Dendritic cell treated with granulocyte-macrophage colony-stimulating factor and Interleukin-4, amounts not matched to agents 40 ng/mL and 50 ng/mL, for 4 days (primary cell): ENCODE data around the gene SPATA3.

Experiments
- H3K27ac Mint-ChIP-seq: one replicate; pipeline ENCODE4 v1.8.0; 2022; ENCODE audit warnings: mild to moderate bottlenecking, mixed read lengths
- H3K27me3 Mint-ChIP-seq: one replicate; pipeline ENCODE4 v1.8.0; 2022; ENCODE audit warnings: mild to moderate bottlenecking, mixed read lengths
- H3K36me3 Mint-ChIP-seq: one replicate; pipeline ENCODE4 v1.8.0; 2022; ENCODE audit warnings: low read depth, mixed read lengths
- H3K4me1 Mint-ChIP-seq: one replicate; pipeline ENCODE4 v1.8.0; 2022; ENCODE audit warnings: low read depth, mixed read lengths
- H3K4me3 Mint-ChIP-seq: one replicate; pipeline ENCODE4 v1.8.0; 2022; ENCODE audit warnings: mild to moderate bottlenecking, moderate library complexity, mixed read lengths
- H3K9me3 Mint-ChIP-seq: one replicate; pipeline ENCODE4 v1.8.0; 2022; ENCODE audit warnings: mixed read lengths
- intact Hi-C: fragments of 100-400 bp; cut with micrococcal nuclease; formaldehyde crosslinking; loops from one replicate; pipeline ENCODE4 v1.15.0; 2022

The SPATA3 gene

DNA sequence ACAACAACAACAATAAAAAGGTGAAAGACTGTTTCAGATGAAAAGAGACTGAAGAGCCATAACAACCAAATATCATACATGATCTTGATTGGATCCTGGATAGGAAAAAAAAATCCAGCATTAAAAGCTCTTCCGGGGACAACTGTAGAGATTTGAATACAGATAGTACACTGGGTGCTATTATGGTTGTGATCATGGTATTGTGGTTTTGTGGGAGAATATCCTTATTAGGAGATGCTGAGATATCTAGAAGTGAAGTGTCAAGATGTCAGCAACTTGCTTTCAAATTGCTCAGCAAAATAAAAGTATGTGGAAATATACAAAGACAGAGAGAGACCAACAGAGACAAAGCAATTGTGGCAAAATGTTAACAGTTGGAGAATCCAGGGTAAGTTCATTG lies 15.5 kb upstream of the SPATA3 start:
- Mint-ChIP-seq H3K4me3 (no peak overlapping the region), H3K36me3 (no peaks in the 10 kb centered on the region), H3K27ac (peak overlapping the region; percentile 16), H3K27me3 (peaks cover 12% of the 10 kb centered on the region), H3K4me1 (peaks cover 29% of the 10 kb centered on the region), H3K9me3 (no peaks in the 10 kb centered on the region)
- intact Hi-C loops: no loop called here

DNA sequence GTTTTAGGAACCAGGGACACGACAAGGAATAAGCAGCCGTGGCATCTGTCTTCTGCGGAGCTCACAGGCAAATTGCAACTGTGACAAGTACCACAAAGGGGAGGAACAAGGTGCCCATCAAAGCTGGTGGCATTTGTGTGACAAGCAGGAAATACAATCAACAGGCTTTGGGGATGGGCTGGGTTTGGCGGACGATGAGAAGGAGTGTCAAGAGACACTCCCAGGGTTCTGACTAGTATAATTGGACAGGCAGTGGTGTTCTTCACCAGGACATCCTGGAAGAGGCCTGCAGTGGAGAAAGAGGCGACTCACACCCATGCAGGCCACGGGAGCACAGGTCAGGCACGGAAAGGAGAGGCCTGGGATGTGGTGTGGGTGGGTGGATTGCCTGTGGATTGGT lies 14.2 kb upstream of the SPATA3 start:
- intact Hi-C loops: no loop called here
- Mint-ChIP-seq H3K27me3 (peaks cover 11% of the 10 kb centered on the region), H3K27ac (no peak overlapping the region), H3K9me3 (no peaks in the 10 kb centered on the region), H3K36me3 (no peaks in the 10 kb centered on the region), H3K4me3 (no peak overlapping the region), H3K4me1 (peaks cover 40% of the 10 kb centered on the region)

DNA sequence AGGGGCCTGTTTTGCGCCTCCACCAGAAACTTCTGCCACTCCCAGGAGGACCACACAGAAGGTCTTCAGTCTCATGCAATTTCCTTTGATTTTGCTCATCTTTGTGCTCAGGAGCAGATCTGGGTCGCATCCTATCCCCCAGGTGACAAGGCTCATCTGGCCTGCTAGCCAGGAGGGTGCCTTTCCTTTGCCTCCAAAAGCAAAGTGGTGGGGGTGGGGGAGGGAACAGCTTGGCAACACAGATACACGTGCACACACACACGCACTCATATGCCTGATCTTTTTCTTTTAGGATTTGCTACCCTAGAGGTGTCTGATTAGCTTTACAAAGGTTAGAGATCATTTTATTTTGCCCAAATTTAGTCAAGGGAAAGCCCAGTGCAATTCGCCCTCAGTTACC lies 13.8 kb upstream of the SPATA3 start:
- Mint-ChIP-seq H3K9me3 (no peaks in the 10 kb centered on the region), H3K36me3 (no peaks in the 10 kb centered on the region), H3K27ac (no peak overlapping the region), H3K4me3 (no peak overlapping the region), H3K27me3 (peaks cover 15% of the 10 kb centered on the region), H3K4me1 (peaks cover 40% of the 10 kb centered on the region)
- intact Hi-C loops: no loop called here

DNA sequence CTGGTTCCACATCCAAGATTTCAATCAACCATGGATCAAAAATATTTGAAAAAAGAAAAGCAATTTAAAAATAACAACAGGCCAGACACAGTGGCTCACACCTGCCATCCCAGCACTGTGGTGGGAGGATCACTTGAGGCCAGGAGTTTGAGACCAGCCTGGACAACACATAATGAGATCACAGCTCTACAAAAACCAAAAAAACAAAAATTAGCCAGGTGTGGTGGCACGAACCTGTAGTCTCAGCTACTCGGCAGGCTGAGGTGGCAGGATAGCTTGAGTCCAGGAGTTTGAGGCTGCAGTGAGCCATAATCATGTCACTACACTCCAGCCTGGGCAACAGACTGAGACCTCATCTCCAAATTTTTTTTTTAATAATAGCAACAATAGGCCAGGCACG lies 13.4 kb upstream of the SPATA3 start:
- no peak overlapping the region for H3K27ac Mint-ChIP-seq
- intact Hi-C loops: no loop called here
- no peaks in the 10 kb centered on the region for H3K9me3 Mint-ChIP-seq
- H3K27me3 Mint-ChIP-seq: peaks cover 12% of the 10 kb centered on the region
- H3K4me3 Mint-ChIP-seq: no peak overlapping the region
- no peaks in the 10 kb centered on the region for H3K36me3 Mint-ChIP-seq
- H3K4me1 Mint-ChIP-seq: peaks cover 36% of the 10 kb centered on the region

DNA sequence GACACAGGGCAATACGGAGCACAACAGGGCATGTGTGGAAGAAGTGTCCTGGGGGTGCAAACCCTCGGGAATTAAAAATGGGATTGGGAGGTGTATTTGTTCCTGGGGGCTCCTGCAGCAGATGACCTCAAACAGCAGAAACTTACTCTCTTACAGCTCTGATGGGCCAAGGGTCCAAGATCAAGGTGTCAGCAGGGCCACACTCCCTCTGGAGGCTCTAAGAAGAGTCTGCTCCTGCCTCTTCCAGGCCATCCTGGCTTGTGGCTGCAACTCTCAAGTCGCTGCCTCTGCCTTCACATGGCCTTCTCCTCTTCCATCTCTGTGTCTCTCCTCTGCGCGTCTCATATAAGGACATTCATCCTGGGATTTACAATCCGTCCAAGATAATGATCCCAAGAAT lies 12.4 kb upstream of the SPATA3 start:
- Mint-ChIP-seq H3K4me1 (peaks cover 36% of the 10 kb centered on the region), H3K4me3 (no peak overlapping the region), H3K36me3 (no peaks in the 10 kb centered on the region), H3K27ac (no peak overlapping the region), H3K9me3 (no peaks in the 10 kb centered on the region), H3K27me3 (peaks cover 17% of the 10 kb centered on the region)
- intact Hi-C loops: no loop called here

DNA sequence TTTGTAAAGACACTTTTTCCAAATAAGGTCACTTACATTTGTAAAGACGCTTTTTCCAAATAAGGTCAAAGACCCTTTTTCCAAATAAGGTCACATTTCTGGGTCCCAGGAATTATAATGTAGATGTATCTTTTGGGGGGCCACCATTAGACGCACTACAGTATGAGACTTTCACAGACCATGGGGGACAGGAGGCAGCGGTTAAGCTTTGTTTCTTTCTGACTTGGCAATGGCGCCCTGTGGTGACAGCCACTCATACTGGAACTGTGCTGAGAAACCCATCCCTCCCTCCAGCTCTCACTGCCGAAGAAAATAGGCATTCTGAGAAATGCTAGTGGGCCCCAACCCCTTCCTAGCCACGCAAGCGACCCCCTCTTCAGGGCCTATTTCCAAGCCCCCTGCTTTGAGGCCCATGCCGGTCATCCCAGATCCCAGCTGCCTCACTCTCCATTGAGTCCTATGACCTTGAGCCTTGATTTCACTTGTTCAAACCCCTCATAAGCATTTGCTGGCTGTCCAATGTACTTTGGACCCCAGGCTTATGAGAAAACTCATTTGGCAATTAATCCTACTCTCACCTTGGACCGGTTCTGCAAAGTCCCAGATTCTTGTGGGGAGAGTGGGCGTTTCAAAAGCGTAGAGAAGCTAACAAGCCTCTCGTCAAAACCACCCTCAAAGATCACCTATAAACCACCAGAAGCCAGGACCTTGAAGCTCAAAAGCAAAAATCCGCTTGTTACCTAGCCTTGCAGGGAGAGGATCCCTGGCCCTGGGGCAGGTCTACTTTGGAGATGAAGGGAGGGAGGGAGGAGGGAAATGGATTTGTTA lies 11.3 kb upstream of the SPATA3 start:
- intact Hi-C loops: loop anchor here (5.0 kb wide), 3 partner anchors 37 to 162 kb away; no protein-coding TSS in a partner anchor
- H3K27me3 Mint-ChIP-seq: peaks cover 18% of the 10 kb centered on the region
- H3K4me3 Mint-ChIP-seq: no peak overlapping the region
- peaks cover 30% of the 10 kb centered on the region for H3K4me1 Mint-ChIP-seq
- no peaks in the 10 kb centered on the region for H3K36me3 Mint-ChIP-seq
- no peak overlapping the region for H3K27ac Mint-ChIP-seq
- H3K9me3 Mint-ChIP-seq: no peaks in the 10 kb centered on the region

DNA sequence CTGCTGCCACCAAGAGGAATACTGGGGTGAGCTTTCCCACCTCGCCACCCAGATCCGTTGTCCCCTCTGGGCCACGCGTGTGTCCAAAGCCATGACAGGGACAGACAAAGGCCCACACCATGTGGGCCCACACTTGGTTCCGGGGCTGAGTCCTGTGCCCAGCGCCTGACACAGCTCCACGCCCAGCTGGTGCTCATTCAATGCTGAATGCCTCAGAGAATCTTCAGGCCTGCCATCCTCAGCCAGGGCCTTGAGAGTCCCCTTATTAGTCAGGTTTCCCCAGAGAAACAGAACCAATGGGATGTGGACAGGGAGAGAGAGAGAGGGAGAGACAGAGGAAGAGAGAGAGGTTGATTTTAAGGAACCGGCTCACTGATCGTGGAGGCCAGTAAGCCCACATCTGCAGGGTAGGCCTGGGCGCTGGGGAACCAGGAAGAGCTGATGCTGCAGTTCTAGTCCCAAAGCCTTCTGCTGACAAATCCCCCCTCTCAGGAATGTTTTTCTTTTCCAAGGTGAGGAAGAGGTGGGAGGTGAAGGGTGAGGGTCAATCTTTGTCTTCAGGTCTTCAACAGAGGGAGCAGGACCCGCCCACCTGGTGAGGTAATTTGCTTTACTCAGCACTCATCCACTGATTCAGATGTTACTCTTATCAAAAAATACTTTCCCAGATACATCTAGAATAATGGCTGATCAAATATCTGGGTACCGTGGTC lies 10.2 kb upstream of the SPATA3 start:
- H3K36me3 Mint-ChIP-seq: no peaks in the 10 kb centered on the region
- intact Hi-C loops: loop anchor here (5.0 kb wide), 3 partner anchors 38 to 163 kb away; no protein-coding TSS in a partner anchor
- H3K4me1 Mint-ChIP-seq: peaks cover 24% of the 10 kb centered on the region
- no peak overlapping the region for H3K4me3 Mint-ChIP-seq
- H3K9me3 Mint-ChIP-seq: no peaks in the 10 kb centered on the region
- peak overlapping the region; percentile 81 for H3K27ac Mint-ChIP-seq
- H3K27me3 Mint-ChIP-seq: peaks cover 26% of the 10 kb centered on the region

DNA sequence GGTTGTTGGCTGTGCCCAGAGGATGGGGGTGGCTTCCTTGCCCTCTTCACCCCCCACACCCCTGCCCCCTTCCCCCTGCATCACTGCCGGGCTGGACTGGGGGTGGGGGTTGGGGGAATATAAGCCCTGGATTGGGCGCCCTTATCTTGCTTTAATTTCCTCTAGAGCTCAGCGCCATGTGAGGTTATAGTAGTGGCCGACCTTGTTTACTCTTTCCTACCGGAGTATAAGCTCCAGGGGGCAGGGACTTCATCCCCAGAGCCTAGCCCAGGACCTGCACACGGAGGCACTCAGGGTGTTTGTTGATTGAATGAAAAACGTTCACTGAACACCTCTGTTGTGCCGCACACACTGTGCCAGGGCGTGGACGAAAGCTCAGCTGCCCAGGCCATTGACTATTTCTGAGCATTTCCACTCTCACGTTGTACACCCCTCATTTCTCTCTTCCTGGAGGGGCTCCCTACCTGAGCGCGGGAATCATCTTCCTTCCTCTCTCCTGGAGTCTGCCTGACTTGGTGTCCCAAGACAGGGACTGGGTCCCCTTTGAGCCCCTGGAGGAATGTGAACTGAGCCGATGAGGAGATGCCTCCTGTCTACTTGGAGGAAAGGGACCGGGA lies 9.3 kb upstream of the SPATA3 start:
- Mint-ChIP-seq H3K9me3 (no peaks in the 10 kb centered on the region), H3K4me3 (peak overlapping the region; percentile 45), H3K27me3 (peaks cover 35% of the 10 kb centered on the region), H3K4me1 (peaks cover 21% of the 10 kb centered on the region), H3K36me3 (no peaks in the 10 kb centered on the region), H3K27ac (peak overlapping the region; percentile 81)
- intact Hi-C loops: loop anchor here (1.0 to 5.0 kb wide), 4 partner anchors 39 to 164 kb away; no protein-coding TSS in a partner anchor

DNA sequence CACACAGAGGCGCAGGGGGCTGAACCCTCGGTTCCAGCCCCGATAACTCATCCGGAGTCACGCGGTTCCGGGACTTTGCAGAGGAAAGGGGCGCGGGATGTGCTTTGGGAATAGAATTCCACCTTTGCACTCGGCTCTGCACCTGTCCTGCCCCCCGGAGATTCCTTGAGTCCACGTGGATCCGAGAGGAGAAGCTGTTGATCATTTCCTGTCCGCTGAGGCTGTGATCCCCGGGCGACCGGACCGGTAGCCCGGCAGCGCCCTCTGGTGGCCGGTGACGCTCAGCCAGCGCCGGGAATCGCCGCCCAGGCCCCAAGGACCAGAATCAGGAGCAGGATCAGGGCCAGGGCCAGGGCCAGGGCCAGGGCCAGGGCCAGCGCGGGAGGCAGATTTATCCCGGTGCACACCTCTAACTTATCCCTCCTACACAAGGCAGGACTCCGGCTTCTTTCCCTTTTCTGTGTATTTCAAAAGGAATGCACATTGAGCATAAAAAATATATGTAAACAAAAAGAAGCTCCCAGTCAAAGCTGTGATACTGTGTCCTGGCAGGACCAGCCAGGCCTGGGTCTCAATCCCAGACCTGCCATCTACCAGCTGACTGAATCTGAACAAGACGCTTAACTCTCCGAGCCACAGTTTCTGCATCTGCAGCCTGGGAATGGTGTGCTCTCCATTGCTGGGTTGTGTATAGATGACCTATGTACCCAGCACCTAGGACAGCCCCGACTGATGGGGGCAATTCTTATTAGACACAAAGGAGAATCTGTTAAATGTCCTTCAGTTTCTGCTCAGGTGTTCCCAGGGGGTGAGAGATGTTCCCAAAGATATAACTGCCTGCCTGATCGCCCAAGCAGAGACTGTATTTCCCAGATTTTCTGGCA lies 8.5 kb upstream of the SPATA3 start:
- peaks cover 41% of the 10 kb centered on the region for H3K27me3 Mint-ChIP-seq
- H3K4me1 Mint-ChIP-seq: peaks cover 21% of the 10 kb centered on the region
- no peaks in the 10 kb centered on the region for H3K9me3 Mint-ChIP-seq
- no peaks in the 10 kb centered on the region for H3K36me3 Mint-ChIP-seq
- peak overlapping the region; percentile 45 for H3K4me3 Mint-ChIP-seq
- no peak overlapping the region for H3K27ac Mint-ChIP-seq
- intact Hi-C loops: loop anchor here (1.0 to 5.0 kb wide), 4 partner anchors 40 to 165 kb away; no protein-coding TSS in a partner anchor

DNA sequence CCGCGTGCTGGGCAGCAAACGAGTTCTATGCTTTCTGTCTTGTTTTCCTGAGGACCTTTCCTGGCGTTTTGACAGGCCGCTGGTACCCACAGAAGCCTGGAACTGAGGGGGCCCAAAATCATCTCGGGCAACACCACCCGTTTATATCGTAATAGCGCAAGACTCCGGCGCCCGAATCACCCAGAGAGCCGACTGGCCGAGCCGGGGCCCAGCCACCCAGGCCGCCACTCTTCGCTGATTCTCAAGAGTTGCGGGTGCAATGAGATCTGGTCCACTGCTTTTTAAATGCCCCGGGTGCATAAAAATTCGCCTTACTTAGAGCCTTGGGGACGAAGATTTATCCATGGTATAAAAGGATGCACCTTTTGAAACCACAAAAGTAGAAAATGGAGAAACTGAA lies 6.2 kb upstream of the SPATA3 start:
- intact Hi-C loops: loop anchor here (5.0 kb wide), 3 partner anchors 42 to 167 kb away; no protein-coding TSS in a partner anchor
- Mint-ChIP-seq H3K4me3 (no peak overlapping the region), H3K27me3 (peaks cover 49% of the 10 kb centered on the region)

DNA sequence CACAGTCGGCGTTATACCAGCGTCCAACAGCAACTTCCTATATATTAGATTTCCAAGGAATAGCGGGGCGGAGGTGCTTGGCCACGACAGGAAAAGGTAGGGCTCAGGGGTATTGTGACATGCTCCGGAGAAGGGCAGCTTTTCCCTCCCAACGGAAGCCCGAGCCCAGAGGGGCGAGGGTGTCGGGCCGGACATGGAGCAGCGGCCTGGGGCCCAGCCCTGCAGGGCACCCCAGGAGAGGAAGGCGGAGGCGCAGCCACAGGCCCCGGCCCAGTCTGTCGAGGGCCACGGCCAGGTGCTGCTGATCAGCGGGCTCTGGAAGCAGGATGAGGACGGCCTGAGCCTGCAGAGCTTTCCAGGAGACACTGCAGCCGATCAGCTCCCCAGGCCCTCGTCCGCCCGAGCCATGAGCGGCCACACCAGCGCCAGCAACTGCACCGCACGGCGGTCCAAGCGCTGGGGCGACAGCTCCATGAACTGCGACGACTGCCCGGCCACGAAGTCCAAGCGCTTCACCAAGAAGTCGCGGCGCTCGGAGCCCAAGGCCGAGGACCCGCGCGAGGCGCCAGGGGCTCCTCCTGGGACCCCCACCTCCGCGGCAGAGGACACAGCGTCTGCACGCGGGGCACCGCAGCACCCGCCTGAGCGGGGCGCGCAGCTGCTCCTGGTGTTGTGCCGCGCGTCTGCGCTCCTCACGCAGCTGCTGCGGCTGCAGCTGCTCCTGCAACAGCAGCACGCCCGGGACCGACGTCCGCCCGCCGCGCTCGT lies 5.6 kb upstream of the SPATA3 start:
- no peaks in the 10 kb centered on the region for H3K36me3 Mint-ChIP-seq
- no peak overlapping the region for H3K27ac Mint-ChIP-seq
- H3K4me3 Mint-ChIP-seq: no peak overlapping the region
- peaks cover 54% of the 10 kb centered on the region for H3K27me3 Mint-ChIP-seq
- intact Hi-C loops: no loop called here
- no peaks in the 10 kb centered on the region for H3K9me3 Mint-ChIP-seq
- H3K4me1 Mint-ChIP-seq: peaks cover 18% of the 10 kb centered on the region

More for the DNA sequence above, 6.2 kb upstream of the SPATA3 start:
- Mint-ChIP-seq H3K36me3 (no peaks in the 10 kb centered on the region), H3K4me1 (peaks cover 21% of the 10 kb centered on the region), H3K27ac (no peak overlapping the region), H3K9me3 (no peaks in the 10 kb centered on the region)

DNA sequence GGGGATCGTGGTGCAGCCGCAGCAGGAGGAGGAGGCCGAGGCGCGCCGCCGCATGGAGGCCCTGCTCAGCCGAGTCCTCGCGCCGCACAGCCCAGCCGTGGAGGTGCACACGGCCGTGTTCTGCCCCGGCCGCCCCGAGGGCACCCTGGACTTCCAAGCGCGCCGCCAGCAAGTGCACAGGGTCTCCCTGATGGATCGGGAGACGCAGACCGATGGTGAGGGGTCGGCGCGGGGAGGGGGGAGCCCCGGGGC lies 5.1 kb upstream of the SPATA3 start:
- intact Hi-C loops: no loop called here
- Mint-ChIP-seq H3K9me3 (no peaks in the 10 kb centered on the region), H3K4me1 (peaks cover 13% of the 10 kb centered on the region), H3K27ac (no peak overlapping the region), H3K36me3 (no peaks in the 10 kb centered on the region), H3K4me3 (no peak overlapping the region), H3K27me3 (peaks cover 54% of the 10 kb centered on the region)

DNA sequence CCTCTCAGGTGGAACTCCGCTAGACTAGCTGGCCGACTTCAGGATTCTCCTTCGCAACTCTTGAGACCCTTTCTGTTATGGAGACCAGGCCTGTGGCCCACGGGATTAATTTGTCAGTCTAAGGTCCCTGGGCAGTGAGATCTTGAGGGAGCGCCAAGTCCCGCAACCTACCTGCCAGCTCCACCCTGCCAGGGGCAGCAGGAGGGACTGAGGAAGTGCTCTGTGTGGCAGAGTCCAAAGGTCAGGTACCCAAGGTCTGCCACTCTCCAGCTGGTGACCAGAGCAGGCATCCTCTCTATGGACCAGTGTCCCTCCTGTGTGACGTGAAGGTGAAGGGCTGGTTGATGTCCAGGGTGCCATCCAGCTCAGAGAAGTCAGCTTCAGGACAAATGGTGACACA lies 4.3 kb upstream of the SPATA3 start:
- no peak overlapping the region for H3K27ac Mint-ChIP-seq
- no peaks in the 10 kb centered on the region for H3K36me3 Mint-ChIP-seq
- peaks cover 5% of the 10 kb centered on the region for H3K4me1 Mint-ChIP-seq
- no peak overlapping the region for H3K4me3 Mint-ChIP-seq
- H3K9me3 Mint-ChIP-seq: no peaks in the 10 kb centered on the region
- intact Hi-C loops: no loop called here
- peaks cover 54% of the 10 kb centered on the region for H3K27me3 Mint-ChIP-seq
